Ishikawa (cell line): ENCODE results near the gene CKLF.

Source experiments
- CEBPB ChIP-seq: IDR thresholded peaks from 2 replicates; pipeline ENCODE4 v1.6.1; 2012
- CREB1 ChIP-seq: IDR thresholded peaks from 2 replicates; pipeline ENCODE4 v1.6.1; 2012; ENCODE audit warnings: low read depth
- EGR1 ChIP-seq: IDR thresholded peaks from 2 replicates; pipeline ENCODE4 v1.6.1; 2012
- EP300 ChIP-seq: IDR thresholded peaks from 2 replicates; pipeline ENCODE4 v1.6.1; 2012; ENCODE audit warnings: borderline replicate concordance
- FOXM1 ChIP-seq: IDR thresholded peaks from 2 replicates; pipeline ENCODE4 v1.6.1; 2012; ENCODE audit warnings: low read depth, borderline replicate concordance
- MAX ChIP-seq: IDR thresholded peaks from 2 replicates; pipeline ENCODE4 v1.6.1; 2012
- NFIC ChIP-seq: IDR thresholded peaks from 2 replicates; pipeline ENCODE4 v1.6.1; 2012
- RAD21 ChIP-seq: IDR thresholded peaks from 2 replicates; pipeline ENCODE4 v1.6.1; 2012; ENCODE audit warnings: low read depth
- REST ChIP-seq: IDR thresholded peaks from 2 replicates; pipeline ENCODE4 v1.6.1; 2012; ENCODE audit warnings: low read depth, mild to moderate bottlenecking
- TAF1 ChIP-seq: IDR thresholded peaks from 2 replicates; pipeline ENCODE4 v1.6.1; 2012; ENCODE audit warnings: low read depth, mild to moderate bottlenecking
- TCF12 ChIP-seq: IDR thresholded peaks from 2 replicates; pipeline ENCODE4 v1.6.1; 2012; ENCODE audit warnings: low read depth
- TEAD4 ChIP-seq: IDR thresholded peaks from 2 replicates; pipeline ENCODE4 v1.6.1; 2012
- USF1 ChIP-seq: IDR thresholded peaks from 2 replicates; pipeline ENCODE4 v1.6.1; 2012
- YY1 ChIP-seq: IDR thresholded peaks from 2 replicates; pipeline ENCODE4 v1.6.1; 2012; ENCODE audit warnings: low read depth

GRCh38 chr16:66563574-66564334 lies 11.4 kb downstream of the CKLF start:
- TF ChIP-seq TEAD4 (no peak), REST (no peak), RAD21 (no peak), USF1 (no peak), MAX (no peak), EP300 (no peak), CREB1 (no peak), FOXM1 (no peak), EGR1 (no peak), TCF12 (no peak), TAF1 (no peak), NFIC (no peak), CEBPB (no peak), YY1 (no peak)
